Measurements from ENCODE around the gene LDLRAD4. TPM values are rescaled to one million over a fixed set of nuclear protein-coding genes. Genes with fewer than 3 reads are reported as not detected.

The LDLRAD4 gene
- total RNA-seq, 1 donor from 2014 or later: 18.4 TPM

GRCh38 chr18:13435586-13436333 lies 217.2 kb downstream of the LDLRAD4 start:
- ATAC-seq (peak; percentile 33), DNase-seq (no peak)
- intact Hi-C loops (cut with DNase I): no loop called here

GRCh38 chr18:13436576-13436975 lies 218.0 kb downstream of the LDLRAD4 start:
- H3K4me1 ChIP-seq: peaks cover 8% of the 10 kb centered on the region
- H3K4me3 ChIP-seq: no peak overlapping the region
- ATAC-seq (no peak), DNase-seq (no peak)
- H3K27ac ChIP-seq: no peak overlapping the region
- TF ChIP-seq CTCF (IDR thresholded peaks at IDR 0.05): no peak
- no peaks in the 10 kb centered on the region for H3K9me3 ChIP-seq
- no peaks in the 10 kb centered on the region for H3K27me3 ChIP-seq
- no peaks in the 10 kb centered on the region for H3K36me3 ChIP-seq
- intact Hi-C loops (cut with DNase I): no loop called here

More at GRCh38 chr18:13435586-13436333, 217.2 kb downstream of the LDLRAD4 start:
- TF ChIP-seq CTCF (IDR thresholded peaks at IDR 0.05): no peak
- peaks cover 8% of the 10 kb centered on the region for H3K4me1 ChIP-seq
- peak overlapping the region; percentile 38 for H3K27ac ChIP-seq
- no peaks in the 10 kb centered on the region for H3K27me3 ChIP-seq
- no peaks in the 10 kb centered on the region for H3K36me3 ChIP-seq
- H3K4me3 ChIP-seq: no peak overlapping the region
- H3K9me3 ChIP-seq: no peaks in the 10 kb centered on the region

- Histone ChIP-seq H3K27me3 (no peaks in the 10 kb centered on the region), H3K36me3 (no peaks in the 10 kb centered on the region), H3K4me1 (peaks cover 8% of the 10 kb centered on the region), H3K27ac (no peak overlapping the region), H3K4me3 (no peak overlapping the region), H3K9me3 (no peaks in the 10 kb centered on the region)
- intact Hi-C loops (cut with DNase I): no loop called here
- TF ChIP-seq CTCF (IDR thresholded peaks at IDR 0.05): no peak
- peak; percentile 90 for ATAC-seq
- no peak for DNase-seq
Measured at GRCh38 chr18:13437034-13437433, 218.5 kb downstream of the LDLRAD4 start.

- DNase-seq (no peak), ATAC-seq (no peak)
- Histone ChIP-seq H3K9me3 (no peaks in the 10 kb centered on the region), H3K36me3 (no peaks in the 10 kb centered on the region), H3K27ac (no peak overlapping the region), H3K4me3 (no peak overlapping the region), H3K4me1 (peaks cover 8% of the 10 kb centered on the region), H3K27me3 (no peaks in the 10 kb centered on the region)
- intact Hi-C loops (cut with DNase I): no loop called here
- no peak for TF ChIP-seq CTCF (IDR thresholded peaks at IDR 0.05)
Measured at GRCh38 chr18:13437796-13438506, 219.4 kb downstream of the LDLRAD4 start.

- no peak overlapping the region for H3K4me3 ChIP-seq
- no peaks in the 10 kb centered on the region for H3K27me3 ChIP-seq
- ATAC-seq (no peak), DNase-seq (no peak)
- H3K4me1 ChIP-seq: peaks cover 8% of the 10 kb centered on the region
- no peaks in the 10 kb centered on the region for H3K36me3 ChIP-seq
- H3K27ac ChIP-seq: no peak overlapping the region
- intact Hi-C loops (cut with DNase I): no loop called here
- TF ChIP-seq CTCF (IDR thresholded peaks at IDR 0.05): no peak
- H3K9me3 ChIP-seq: no peaks in the 10 kb centered on the region
Measured at GRCh38 chr18:13438507-13439056, 220.0 kb downstream of the LDLRAD4 start.

All from upper lobe of right lung (tissue), 1 donor.